HG02884 (cell line): Measurements from ENCODE around the gene DYNLT5.
"Not testable (repeated sequence)": the region's sequence is repeated elsewhere in the genome, so short reads cannot be mapped to it uniquely, and the experiment has no call there.

Source experiments
- ATAC-seq: cut with Tn5 transposase; IDR thresholded peaks from one replicate; pipeline ENCODE4 v1.9.1; 2021; ENCODE audit warnings: mild to moderate bottlenecking, moderate library complexity; ENCODE audit not compliant: unreplicated experiment

Gene DYNLT5

DNA sequence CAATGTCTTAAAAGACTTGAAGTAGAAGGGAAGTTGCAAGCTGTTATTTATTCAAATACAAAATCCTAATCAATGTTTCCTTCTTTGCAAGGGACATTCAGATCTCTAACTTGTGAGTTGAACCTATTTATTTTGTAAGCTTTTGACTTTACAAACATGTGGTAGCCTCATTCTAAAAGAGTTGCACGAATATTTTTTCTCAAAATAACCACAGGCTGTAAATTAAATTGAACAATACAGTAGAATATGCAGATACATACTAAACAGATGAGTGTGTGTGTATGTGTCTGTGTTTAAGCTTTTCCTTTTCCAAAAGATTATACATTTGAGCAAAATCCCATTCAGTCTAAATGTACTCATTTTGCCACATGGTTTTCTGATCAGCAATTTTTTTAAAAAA, 4.8 kb upstream of the DYNLT5 start:
- no peak for ATAC-seq

DNA sequence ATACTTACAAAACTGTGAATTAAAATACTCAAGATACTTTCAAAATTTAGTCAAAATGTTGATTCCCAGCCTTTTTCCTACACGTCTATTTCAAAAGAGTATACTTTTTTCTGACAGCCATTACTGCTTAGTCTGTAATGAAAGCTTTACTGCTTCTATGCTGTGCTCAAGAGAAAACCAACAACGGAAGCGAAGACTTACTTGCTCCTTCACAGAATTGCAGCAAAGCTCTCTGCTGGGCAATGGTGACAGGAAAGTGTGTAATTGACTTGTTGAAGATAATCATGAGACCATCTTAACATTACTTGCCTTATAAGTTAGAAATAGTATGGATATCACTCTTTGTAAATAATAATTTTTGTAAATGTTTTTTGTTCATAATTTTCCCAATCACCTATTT, 1.7 kb upstream of the DYNLT5 start:
- ATAC-seq: no peak

DNA sequence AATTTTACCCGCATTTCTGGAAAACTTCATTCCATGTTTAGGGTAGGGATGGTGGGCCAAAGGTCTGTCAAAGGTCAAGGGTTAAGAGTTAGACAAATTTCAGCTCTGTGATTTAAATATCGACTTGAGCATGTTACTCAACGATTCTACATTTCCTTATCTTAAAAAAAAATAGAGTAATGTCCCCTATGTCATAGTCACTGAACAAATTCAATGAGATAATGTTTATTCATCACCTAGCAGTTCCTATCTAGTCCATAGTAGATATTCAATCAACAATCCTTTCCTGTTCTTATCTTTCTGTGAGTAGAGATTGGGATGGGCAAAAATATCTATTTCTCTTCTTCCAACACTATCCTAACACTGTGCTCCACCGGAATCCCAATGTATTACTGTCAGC, 1.1 kb upstream of the DYNLT5 start:
- no peak for ATAC-seq

DNA sequence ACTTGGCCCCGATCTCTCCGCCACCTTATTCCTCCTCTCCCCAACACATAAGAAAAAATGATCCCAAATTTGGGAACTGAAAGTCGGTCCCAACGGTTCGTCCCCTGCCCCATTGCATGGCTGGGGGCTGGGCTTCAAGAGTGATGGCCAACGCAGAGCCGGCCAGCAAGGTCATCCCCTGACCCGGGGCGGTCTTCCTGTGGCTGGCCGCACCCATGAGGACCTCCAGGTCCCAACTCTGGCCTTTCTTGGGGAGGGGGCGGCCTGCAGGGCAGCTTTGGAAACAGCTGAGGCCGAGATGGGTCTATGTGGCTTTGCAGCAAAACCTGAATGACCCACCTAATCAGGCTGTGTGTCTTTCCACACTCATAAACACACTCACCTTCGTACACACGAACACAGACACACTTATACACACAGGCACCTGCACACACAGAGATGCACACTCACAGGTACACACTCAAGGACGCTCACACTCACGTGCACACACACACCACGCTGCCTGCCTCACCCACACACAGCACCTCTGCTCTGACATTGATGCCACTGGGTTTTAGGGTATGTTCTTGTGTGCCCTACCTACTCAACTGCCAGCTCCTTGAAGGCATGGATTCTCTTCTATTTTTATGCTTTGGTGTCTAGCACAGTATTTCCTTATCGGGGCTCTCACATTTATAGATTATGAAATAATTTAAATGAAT, 562 bp downstream of the DYNLT5 start:
- ATAC-seq: no peak

DNA sequence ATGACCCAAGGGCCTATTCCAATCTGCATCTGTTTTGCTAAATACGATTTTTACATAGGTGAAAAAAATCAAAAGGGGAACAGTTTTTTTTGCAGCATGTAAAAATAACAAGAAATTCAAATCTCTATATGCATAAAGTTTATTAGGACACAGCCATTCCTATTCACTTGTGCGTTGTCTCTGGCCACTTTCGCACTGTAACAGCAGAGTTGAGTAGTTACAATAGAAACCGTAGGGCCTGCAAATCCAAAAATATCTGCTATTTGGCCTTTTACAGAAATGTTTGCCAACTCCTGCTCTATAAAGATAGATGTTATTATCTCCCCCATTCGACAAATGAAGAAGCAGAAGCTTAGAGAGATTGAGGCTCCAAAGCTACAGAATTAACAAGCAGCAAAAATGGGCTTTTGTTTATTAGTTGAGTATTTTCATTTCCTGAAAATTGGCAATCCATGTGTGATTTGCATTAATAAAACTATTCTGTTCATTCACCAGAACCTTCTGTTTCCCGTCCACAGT, 5.5 kb downstream of the DYNLT5 start:
- ATAC-seq: no peak

DNA sequence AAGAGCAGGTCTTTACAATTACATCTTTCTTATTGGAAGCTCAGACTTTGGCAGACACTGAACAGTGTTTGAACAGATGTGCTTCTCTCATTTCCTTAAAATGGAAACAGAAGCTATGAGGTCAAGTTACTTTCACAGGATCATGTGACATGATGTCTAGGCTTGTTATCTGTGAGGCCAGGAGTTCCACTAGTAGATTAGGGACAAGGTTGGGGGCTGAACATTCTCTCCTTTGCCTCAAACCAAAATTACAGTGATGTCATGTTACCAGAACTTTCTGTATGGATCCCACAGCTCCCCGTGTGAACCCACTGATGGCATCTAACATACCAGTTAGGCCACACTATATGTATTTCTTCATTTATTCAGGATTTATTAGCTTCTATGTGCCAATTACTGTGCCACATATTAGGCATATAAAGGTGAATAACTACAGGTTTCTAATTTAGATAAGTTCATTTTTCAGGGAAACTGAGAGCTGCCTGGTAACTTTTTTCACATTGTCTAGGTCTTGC, 6.0 kb downstream of the DYNLT5 start:
- peak; percentile 100 for ATAC-seq

DNA sequence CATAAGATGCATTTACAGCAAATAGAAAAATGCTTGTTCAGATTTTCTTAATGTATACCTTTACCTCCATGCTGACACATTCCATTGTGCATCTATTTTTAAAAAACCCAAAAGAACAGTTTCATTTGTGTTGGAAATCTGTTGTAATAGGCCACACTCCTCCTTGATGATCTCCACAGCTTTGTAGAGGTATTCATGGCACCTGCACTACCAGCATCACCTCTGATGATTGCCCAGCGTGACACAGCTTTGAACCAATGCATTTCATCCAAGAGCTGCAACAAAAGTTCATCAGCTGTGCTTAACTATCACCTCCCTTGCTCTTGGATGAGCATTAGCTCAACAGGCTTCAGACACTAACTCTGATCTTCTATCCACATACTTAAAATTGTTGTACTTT, 8.2 kb downstream of the DYNLT5 start:
- ATAC-seq: no peak

DNA sequence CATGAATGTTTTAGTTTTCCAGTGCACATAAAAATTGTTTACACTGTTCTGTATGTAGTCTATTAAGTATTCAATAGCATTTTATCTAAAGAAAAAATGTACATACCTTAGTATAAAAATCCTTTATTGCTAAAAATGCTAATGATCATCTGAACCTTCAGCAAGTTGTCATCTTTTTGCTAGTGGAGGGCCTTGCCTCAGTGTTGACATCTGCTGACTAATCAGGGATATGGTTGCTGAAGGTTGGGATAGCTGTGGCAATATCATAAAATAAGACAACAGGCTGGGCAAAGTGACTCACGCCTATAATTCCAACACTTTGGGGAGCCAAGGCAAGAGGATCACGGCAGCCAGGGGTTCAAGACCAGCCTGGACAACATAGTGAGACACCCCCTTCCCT, 9.0 kb downstream of the DYNLT5 start:
- ATAC-seq: no peak

DNA sequence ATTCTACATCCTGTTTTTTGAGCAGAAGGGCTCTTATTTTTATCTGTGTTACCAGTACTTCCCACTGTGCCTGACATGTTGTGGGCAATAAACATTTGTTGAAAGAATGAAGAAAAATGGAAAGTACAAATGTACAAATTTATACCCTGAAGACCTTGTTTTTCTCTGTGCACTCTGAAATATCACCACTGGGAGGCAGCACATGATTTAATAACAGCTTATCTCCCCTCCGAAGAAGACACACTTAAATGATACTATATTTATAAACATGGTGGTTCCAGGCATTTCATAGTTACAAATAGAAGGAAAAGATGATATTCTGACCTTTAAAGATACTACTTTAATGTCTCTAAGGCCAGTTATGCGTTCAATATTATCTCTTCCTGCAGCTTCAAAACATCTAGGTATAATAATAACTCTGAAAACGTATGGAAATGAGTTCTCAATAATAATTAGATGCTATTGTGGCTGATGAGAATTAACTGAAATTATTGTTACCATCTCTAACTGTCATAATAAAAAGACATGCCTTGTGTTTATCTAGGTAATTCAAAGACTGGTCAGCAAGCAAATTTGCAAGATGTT, 12.8 kb downstream of the DYNLT5 start:
- ATAC-seq: peak; percentile 77

DNA sequence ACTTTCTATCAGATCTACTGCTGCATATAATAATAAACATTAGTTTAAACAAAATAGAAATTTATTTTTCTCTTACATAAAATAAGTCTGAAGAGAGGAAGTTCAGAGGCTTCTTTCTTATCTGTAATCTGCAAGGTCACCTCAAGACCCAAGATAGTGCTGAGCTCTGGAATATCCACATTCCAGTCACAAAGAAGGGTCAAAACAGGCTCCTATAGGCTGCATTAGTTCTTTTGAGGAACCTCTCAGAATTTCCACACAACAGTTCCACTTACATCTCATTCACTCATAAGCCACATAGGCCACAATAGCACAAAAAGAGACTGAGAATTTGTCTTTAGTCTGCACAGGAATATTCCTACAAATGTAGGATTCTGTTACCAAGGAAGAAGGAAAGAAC, 15.4 kb downstream of the DYNLT5 start:
- no peak for ATAC-seq

DNA sequence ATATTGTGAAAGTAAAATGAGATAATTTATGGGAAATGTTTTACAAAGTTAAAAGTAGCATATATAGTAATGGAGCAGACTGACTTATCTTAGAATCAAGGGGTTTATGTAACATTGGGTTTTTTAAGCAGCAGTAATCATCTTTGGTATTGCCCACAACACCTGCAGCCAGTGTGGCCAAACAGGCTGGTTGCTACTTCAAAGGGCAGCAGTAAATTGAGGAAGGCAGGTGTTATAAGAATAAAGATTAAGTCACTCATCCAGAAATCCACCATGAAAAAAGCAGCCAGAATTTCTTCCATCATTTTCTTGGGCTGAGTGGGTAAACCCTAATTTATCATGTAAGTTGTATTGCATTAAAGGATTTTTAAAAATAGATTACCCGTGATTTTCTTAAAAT, 16.7 kb downstream of the DYNLT5 start:
- no peak for ATAC-seq

DNA sequence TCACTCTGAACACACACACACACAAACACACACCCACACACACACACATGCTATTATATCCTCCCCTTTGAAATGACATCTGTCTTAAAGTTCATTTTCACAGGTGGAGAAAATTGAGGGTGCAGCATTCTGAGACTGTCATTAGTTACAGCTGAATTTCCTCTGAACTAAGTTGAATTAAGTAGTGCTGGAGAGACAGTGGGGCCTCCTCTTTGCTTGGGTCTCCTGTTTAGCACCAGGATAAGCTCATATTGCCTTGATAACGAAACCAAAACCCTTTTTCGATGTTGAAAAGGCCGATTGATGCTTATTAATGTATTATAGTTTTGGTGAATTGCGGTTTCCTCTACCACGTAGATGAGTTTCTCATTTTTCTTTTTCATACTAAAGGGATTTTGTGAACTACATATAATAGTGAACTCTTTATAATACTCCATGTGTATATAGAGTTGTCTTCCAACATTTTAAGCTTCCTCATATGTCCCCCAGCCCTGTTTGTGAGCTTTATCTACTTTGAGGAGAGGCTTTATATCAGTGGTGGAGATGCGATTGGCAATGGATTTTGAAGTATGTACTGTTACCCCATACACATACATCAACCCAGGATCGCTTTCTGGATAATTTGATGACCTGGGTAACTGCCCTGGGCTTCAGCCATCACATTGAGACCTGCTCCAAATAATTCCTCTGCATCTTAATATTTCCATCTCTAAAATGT, 17.4 kb downstream of the DYNLT5 start:
- no peak for ATAC-seq

DNA sequence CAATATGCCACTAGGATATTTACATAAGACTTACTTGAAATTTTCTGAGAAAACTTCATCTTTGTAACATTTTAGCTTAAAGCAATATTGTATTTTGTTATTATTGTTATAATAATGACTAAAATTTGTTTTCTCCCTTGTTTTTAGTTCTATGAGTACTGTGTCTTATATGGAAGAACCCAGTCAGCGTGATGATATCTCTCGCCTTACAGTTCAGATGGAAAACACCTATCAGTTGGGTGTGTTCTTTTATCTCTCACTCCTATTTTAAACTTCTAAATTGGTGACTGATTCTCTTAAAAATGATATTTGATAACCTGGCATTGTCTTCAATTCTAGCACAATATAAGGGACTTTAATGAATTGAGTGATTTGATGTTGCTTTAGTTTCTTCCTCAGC, 18.0 kb downstream of the DYNLT5 start:
- no peak for ATAC-seq

DNA sequence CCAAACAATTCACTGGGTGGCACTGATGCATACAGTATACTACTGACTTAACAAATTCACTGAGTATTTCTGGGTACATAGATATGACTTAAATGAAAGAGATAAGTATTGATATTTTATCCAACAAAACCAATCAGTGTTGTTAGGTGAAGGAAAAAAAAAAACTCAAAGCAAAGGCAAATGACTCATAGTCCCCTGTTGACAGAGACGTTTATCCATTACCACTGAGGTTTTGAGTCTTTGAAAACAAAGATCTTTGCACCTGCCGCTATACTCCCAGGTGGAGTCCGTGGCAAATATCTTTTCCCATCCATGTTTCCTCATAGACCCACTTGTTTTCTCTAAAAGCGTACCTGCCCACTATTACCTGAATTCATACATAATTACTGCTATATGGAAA, 18.4 kb downstream of the DYNLT5 start:
- no peak for ATAC-seq

DNA sequence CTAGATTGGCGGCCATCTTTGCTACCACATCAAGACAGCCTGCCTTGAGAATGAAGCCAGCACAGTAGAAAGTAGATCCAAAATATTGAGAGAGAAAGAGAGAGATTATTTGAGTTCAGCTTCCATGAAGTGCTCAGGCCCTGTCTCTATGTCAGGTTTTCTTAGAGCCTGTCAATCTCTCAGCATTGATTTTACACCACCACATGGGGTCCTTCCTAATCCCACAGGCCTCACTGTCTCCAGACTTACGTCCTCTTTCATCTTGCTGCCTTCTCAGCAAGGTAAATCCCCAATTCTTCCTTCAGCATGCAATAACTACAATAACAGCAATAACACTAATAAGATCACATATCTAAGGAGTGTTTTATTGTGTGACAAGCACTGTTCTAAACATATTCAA, 21.0 kb downstream of the DYNLT5 start:
- no peak for ATAC-seq

DNA sequence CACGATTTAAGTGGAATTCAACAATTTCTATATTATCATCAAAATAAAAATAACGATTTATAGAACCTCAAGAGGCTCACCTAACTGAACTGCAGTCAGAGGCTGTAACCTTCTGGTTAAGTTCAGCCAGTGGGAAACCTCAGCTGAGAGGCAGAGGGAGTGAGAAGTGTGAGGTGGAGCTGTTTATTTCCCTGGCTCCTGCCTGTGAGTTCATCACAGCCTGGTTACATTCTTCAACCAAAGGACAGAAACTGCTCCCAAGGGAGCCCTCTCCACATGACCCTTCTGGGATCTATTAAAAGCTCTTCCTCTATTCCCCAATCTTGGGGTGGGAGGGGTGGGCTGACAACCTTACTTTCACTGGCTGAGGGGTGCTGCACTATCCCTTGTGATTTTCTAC, 22.2 kb downstream of the DYNLT5 start:
- ATAC-seq: no peak

DNA sequence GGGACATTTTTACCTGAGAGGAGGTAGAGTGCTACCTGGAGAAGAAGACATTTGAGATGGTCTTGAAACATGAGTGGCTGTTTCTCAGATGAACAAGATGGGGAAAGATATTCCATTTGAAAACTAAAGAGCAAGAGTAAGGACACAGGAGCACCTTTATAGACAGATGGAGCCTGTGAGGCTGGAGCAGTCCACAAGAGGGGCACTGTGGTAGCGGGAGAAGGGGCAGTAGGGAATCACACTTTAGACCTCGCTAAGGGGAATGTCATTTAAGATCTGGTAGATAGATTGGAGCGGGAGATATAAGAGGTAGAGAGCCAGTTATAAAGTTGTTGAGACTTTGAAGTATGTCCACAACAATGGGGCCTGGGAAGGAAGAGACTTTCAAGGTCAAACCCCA, 23.4 kb downstream of the DYNLT5 start:
- ATAC-seq: no peak

DNA sequence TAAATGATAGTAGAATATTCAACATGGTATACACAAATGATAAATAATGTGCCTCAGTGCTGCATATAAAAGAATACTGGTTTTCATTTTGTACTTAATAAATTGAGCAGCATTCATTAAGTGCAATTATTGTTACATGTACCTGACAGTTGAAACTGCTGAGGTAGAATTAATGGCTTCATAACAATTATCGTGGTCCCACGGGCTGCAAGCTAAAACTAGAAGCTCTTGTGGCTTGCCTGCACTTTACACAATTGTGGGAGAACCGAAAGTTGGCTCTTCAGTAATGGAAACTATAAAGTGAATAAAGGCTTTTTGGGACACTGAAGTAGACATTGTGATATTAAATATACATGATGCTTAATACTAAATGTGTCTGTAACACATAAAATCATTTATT, 25.6 kb downstream of the DYNLT5 start:
- no peak for ATAC-seq

DNA sequence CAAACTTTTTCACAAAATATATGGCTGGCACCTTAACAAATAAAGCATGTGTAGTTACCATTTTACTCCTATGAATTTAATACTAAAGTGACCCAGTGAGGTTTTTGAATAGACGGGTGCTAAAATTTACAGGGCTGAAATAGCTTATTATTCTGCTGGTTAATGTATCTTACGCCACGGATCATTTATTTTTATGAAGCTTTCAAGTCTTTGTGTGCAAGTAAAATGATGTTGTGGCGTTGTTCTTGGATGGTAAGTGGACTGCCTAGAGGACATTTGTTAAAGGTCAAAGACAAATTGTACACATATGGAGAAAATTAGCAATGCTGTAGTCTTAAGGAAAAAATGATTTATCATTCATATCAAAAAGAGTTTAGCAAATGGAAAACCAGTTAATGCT, 26.0 kb downstream of the DYNLT5 start:
- no peak for ATAC-seq

DNA sequence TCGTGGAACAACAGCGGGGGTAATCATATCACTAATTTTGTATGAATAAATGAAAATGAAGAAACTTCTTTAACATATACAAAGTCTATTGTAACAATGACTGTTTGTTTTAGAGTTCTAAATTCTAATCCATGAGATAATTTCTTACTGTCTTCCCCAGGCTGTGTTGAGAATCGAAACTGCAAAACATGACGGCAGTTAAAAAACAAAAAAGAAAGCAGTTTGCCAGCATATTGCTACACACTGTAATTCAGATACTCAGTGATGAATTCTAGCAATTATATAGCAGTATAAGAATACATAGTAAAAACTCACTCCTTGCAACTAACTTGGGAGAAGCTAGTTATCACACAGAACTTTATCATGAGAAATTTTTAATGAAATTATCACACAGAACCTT, 26.7 kb downstream of the DYNLT5 start:
- no peak for ATAC-seq

DNA sequence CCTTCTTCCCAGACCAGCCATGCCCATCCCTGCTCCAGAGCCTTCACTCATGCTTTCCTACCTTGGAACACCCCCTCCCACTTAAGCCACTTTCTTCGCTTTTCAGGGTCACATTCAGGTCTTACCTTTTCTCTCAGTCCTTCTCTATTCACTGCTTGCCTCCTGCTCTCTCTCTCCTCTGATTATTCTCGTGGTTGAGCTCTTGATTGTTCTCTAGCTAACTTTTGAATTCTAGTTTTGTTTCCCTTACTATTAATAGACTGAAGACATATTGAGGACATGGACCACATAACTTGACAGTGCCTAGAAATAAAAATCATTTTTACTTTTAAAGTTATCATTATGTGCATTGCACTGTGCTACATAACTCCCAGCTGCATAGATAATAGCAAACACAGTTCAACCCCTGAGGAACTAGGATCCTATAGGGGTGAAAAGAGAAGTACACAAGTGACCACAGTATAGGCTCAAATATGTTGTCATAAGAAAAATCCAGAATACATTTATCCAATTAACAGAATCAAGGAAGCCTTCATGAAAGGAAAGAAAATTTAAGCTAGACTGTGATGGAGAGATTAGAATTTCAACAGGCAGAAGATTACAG, 27.3 kb downstream of the DYNLT5 start:
- no peak for ATAC-seq

DNA sequence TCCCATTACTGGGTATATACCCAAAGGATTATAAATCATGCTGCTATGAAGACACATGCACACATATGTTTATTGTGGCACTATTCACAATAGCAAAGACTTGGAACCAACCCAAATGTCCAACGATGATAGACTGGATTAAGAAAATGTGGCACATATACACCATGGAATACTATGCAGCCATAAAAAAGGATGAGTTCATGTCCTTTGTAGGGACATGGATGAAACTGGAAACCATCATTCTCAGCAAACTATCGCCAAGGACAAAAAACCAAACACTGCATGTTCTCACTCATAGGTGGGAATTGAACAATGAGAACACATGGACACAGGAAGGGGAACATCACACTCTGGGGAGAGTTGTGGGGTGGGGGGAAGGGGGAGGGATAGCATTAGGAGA, 33.5 kb downstream of the DYNLT5 start:
- not testable (repeated sequence) for ATAC-seq
